Thyroid gland (tissue), 4 donors: ENCODE measurements around the gene GREB1. TPM values are rescaled to one million over a fixed set of nuclear protein-coding genes. Genes with fewer than 3 reads are reported as not detected.

ENCODE experiments used
- DNase-seq, 2 donors: peaks; one replicate each; pipeline ENCODE4 v3.0.0-alpha.2; 2019
- H3K27ac ChIP-seq, 3 donors: fragments of 200-600 bp; sonication (generic); 1 replicate in 2 of 3; 2 replicates in 1 of 3; pipeline ENCODE4 v1.5.1; 2016 to 2019; ENCODE audit warnings: mild to moderate bottlenecking in 1 of 3, moderate library complexity in 1 of 3
- H3K27me3 ChIP-seq: fragments of 200-600 bp; sonication (generic); one replicate; pipeline ENCODE4 v1.5.1; 2019
- H3K36me3 ChIP-seq, 2 donors: fragments of 200-600 bp; sonication (generic); one replicate each; pipeline ENCODE4 v1.5.1; 2016 to 2019
- H3K4me1 ChIP-seq, 2 donors: fragments of 200-600 bp; sonication (generic); one replicate each; pipeline ENCODE4 v1.5.1; 2017 to 2019
- H3K4me3 ChIP-seq, 3 donors: fragments of 200-600 bp; sonication (generic); replicated peaks in 1 of 3; 1 replicate in 2 of 3; 2 replicates in 1 of 3; pipeline ENCODE4 v1.5.1; 2016; ENCODE audit warnings: mild to moderate bottlenecking in 1 of 3
- H3K9me3 ChIP-seq: fragments of 200-600 bp; sonication (generic); one replicate; pipeline ENCODE4 v1.5.1; 2017
- POLR2A ChIP-seq, 2 donors: fragments of 450-650 bp; IDR thresholded peaks; one replicate each; pipeline ENCODE4 v1.6.1; 2017; ENCODE audit warnings: antibody characterized with exemption in 2 of 2, mild to moderate bottlenecking in 2 of 2, moderate library complexity in 1 of 2
- WGBS, 2 donors: methylation state at CpG; one replicate each; pipeline ENCODE4 v1.1.5; 2017; 5-methylcytosine and 5-hydroxymethylcytosine counted together
- intact Hi-C: fragments of 100-400 bp; cut with DNase I; formaldehyde crosslinking; loops from one replicate; pipeline ENCODE4 v1.15.1; 2023
- total RNA-seq, 4 donors: library from RNA; depleted of rRNA; stranded (reverse); fragments of >200 nt; gene quantifications; one replicate each; pipeline ENCODE4 v1.2.3, GENCODE V29; 2016
- TF ChIP-seq, protein P1 (sequence below), 6 experiments: fragments of 200-600 bp in 3 of 6; fragments of 450-650 bp in 3 of 6; sonication (generic) in 3 of 6; IDR thresholded peaks; one replicate each; pipeline ENCODE4 v1.5.1; 2016 to 2019; ENCODE audit warnings: antibody characterized with exemption in 6 of 6, mild to moderate bottlenecking in 2 of 6, inconsistent platforms in 1 of 6, moderate library complexity in 1 of 6

GREB1 gene
- total RNA-seq, 4 donors from 2014 or later = 0.94 to 4.2 (median 2.0) TPM

DNA sequence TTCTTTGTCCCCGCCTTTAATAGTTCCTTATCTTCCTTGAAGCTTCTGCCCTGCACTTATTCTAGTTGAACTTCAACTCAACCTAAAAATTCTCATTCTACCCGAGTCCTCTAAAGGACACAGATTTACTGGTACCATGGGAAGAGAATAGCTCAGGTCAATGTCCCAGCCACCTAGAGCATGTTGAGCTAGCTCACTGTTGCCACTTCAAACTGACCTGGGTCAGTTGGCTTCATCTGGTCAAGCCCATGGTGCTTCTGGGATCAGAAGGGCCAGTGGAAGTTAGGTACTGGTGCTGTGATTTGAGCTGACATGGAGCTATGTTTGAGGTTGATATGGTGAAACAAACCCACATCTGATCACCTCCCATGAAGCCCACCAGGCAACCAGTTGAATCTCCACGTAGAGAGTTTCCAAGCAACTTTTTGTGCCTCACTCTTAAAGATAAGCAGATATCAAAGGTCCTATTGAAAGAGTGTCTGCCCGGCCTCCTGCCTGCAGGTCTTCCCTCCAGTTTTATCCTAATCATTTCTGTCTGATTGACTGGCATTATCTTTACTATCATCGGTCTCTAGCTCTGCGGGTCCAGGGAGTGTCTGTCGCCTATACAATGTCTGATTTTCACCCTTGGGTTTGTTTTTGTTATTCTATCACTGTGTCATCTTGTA lies 17.2 kb downstream of the GREB1 start:
- Histone ChIP-seq H3K27me3 (no peaks in the 10 kb centered on the region), H3K9me3 (no peaks in the 10 kb centered on the region), H3K36me3 (no peaks in the 10 kb centered on the region), H3K4me3 (no peak overlapping the region), H3K27ac (no peak overlapping the region), H3K4me1 (no peaks in the 10 kb centered on the region)
- TF ChIP-seq POLR2A (IDR thresholded peaks at IDR 0.05) = no peak
- TF ChIP-seq, protein P1, sequence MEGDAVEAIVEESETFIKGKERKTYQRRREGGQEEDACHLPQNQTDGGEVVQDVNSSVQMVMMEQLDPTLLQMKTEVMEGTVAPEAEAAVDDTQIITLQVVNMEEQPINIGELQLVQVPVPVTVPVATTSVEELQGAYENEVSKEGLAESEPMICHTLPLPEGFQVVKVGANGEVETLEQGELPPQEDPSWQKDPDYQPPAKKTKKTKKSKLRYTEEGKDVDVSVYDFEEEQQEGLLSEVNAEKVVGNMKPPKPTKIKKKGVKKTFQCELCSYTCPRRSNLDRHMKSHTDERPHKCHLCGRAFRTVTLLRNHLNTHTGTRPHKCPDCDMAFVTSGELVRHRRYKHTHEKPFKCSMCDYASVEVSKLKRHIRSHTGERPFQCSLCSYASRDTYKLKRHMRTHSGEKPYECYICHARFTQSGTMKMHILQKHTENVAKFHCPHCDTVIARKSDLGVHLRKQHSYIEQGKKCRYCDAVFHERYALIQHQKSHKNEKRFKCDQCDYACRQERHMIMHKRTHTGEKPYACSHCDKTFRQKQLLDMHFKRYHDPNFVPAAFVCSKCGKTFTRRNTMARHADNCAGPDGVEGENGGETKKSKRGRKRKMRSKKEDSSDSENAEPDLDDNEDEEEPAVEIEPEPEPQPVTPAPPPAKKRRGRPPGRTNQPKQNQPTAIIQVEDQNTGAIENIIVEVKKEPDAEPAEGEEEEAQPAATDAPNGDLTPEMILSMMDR (IDR thresholded peaks at IDR 0.05) = no peak
- DNase-seq = no peak
- intact Hi-C loops = no loop called here
- WGBS, 2 donors = 87 to 90% methylated on average over 7 of the region's 7 CpGs

DNA sequence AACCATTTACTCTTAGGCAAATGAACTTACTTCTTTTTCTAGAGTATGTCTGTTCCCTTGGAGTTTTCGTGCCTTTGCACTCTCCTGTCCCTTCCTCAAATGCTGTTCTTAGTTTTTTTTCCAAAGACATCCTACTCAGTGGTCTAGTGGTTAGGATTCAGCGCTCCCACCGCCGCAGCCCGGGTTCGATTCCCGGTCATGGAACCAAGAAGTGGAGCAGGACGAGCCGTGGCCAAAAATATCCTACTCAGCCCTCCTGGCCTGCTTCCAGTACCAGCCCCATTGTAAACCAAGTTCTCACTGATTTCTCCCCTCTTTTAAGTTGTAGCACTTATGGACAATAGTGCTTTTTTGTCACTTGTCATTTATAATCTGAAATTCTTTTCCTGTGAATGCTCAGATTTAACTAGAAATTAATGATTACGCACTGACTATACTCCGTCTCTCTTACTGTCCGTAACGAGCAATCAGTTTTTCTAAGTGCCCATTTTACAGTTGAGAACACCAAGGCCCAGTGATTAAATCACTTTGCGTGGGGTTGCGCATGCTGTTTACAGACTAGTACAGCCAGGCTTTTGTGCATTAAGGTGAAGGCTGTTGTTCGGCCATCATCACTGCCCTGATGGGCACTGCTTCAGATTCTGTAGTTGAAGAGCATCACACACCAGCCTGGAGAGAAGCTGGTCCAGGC lies 17.9 kb downstream of the GREB1 start:
- Histone ChIP-seq H3K9me3 (no peaks in the 10 kb centered on the region), H3K4me3 (no peak overlapping the region), H3K36me3 (no peaks in the 10 kb centered on the region), H3K27me3 (no peaks in the 10 kb centered on the region), H3K4me1 (no peaks in the 10 kb centered on the region), H3K27ac (no peak overlapping the region)
- intact Hi-C loops = no loop called here
- 89 to 95% methylated on average over 16 of the region's 16 CpGs for WGBS, 2 donors
- no peak for TF ChIP-seq POLR2A (IDR thresholded peaks at IDR 0.05)
- TF ChIP-seq, protein P1 (IDR thresholded peaks at IDR 0.05) = no peak
- no peak for DNase-seq

DNA sequence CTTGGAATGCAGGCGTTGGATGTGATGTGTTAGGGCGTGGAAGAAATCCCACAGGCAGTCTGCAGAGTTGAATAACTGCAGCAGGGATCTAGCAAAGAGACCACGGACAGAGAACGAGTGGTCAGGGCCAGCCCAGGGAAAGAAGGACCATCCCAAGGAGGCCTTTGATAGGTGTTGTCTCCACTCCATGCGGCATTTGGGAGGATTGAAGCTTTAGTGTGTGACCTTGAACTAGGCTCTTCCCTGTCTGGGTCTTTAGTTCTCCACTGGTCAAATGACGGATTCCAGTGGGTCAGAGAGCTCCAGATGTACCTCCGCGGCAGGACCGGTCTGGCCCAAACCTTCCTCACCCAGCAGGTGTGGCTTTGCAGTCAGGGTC lies 18.4 kb downstream of the GREB1 start:
- TF ChIP-seq POLR2A (IDR thresholded peaks at IDR 0.05) = no peak
- TF ChIP-seq, protein P1 (IDR thresholded peaks at IDR 0.05) = no peak
- Histone ChIP-seq H3K36me3 (no peaks in the 10 kb centered on the region), H3K9me3 (no peaks in the 10 kb centered on the region), H3K4me1 (no peaks in the 10 kb centered on the region), H3K27me3 (no peaks in the 10 kb centered on the region), H3K4me3 (no peak overlapping the region), H3K27ac (no peak overlapping the region)
- intact Hi-C loops = no loop called here
- 85 to 93% methylated on average over 9 of the region's 9 CpGs for whole genome bisulfite sequencing, 2 donors
- DNase-seq = no peak

DNA sequence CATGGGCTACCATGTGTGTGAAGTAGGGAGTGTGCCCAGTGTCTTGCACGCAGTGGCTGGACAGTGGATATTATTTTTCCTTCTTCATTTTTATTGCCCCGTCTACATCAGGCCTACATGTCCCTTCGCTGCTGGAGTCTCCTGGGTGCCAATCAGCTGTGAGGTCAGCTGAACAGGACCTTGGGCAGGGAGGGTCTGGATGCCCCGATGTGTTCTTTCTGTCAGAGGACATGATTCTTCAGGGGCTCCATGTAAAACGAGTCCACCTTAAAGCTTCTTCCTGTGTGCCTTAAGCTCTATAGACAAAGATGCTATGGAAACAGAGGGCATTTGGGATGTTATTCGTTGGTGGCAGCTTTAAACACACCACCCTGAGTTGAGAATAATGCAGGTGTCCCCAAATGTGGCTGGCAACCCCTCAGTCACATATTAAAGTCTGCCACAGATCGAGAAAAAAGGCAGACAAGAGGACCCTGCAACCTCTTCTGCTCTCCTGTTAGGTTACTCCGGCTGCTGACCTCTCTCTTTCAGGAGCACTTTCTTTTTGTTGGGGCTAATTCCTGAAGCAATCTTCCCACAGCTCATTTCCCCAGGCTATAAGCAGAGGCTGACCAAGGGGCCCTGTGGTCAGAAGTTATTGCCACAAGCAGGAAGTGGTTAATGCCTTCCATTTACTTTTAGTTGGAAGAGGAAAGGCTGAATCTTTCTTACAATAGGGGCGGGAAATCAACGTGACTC lies 20.0 kb downstream of the GREB1 start:
- 69 to 72% methylated on average over 10 of the region's 10 CpGs for WGBS, 2 donors
- H3K4me3 ChIP-seq = no peak overlapping the region
- H3K9me3 ChIP-seq = no peaks in the 10 kb centered on the region
- intact Hi-C loops = no loop called here
- H3K36me3 ChIP-seq = no peaks in the 10 kb centered on the region
- no peaks in the 10 kb centered on the region for H3K27me3 ChIP-seq
- H3K4me1 ChIP-seq = no peaks in the 10 kb centered on the region
- H3K27ac ChIP-seq = no peak overlapping the region
- no peak for DNase-seq
- TF ChIP-seq POLR2A (IDR thresholded peaks at IDR 0.05) = no peak
- TF ChIP-seq, protein P1 (IDR thresholded peaks at IDR 0.05) = no peak

DNA sequence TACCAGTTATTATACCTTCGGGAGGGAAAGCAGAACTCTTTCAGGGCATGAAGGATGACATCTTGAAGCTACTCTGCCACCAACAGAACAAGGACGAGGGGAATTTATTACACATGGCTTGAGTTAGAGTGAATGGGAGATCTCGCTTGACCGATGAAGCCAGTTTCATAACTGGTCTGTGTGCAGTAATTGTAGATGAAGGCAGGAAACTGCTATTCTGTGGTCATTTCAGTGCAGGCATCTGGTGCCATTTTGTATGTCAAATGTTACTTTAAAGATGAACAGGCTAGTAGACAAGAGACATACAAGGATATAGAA lies 20.5 kb downstream of the GREB1 start:
- Histone ChIP-seq H3K36me3 (no peaks in the 10 kb centered on the region), H3K4me1 (no peaks in the 10 kb centered on the region), H3K27ac (no peak overlapping the region), H3K4me3 (no peak overlapping the region), H3K27me3 (no peaks in the 10 kb centered on the region), H3K9me3 (no peaks in the 10 kb centered on the region)
- 70 to 73% methylated on average over 4 of the region's 4 CpGs for WGBS, 2 donors
- intact Hi-C loops = no loop called here
- no peak for DNase-seq
- no peak for TF ChIP-seq POLR2A (IDR thresholded peaks at IDR 0.05)
- TF ChIP-seq, protein P1 (IDR thresholded peaks at IDR 0.05) = no peak
